ENCODE results near the gene ELAVL4.

Gene ELAVL4

DNA sequence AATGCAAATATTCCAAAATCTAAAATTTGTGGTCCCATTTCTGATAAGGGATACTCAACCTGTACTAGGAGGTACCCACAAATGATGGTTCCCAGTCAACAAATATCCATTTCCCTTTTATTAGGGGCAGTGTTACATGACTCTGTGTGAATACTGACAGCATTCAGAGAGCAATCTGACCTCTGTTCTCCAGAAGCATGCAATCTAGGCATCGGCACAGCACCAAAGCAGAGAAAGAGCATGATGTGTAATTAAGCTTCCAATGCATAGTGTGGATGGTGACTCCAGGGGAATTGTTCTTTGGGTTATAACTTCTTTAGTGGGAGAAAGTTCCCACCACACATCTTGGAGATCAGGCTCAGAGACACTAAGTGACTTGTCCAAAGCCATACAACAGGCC lies 71.6 kb downstream of the ELAVL4 start:
- DNase-seq = no peak

- no peak for DNase-seq
Measured at GRCh38 chr1:50181027-50181663, 72.4 kb downstream of the ELAVL4 start.

- no peak for DNase-seq
Measured at GRCh38 chr1:50183378-50184133, 74.8 kb downstream of the ELAVL4 start.

- no peak for DNase-seq
Measured at GRCh38 chr1:50189369-50189768, 80.6 kb downstream of the ELAVL4 start.

DNA sequence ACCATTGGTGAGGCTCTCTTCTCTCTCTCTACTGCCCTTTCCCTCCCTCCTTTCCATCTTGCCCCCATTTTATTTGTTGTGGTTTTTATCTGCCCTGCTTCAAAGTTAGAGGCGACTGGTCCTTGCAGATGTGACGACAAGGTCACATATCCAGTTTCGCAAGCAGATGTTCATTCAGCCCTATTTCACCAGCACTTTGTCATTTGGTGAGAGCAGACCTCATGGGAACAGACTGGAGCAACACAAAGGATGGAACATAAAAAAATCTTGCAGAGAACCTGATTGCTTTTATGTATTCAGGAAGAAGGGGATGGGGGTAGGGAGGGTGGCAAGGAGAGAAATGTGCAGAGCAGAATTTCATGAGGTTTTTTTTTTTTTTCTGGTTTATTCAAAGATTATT lies 84.3 kb downstream of the ELAVL4 start:
- no peak for DNase-seq

DNA sequence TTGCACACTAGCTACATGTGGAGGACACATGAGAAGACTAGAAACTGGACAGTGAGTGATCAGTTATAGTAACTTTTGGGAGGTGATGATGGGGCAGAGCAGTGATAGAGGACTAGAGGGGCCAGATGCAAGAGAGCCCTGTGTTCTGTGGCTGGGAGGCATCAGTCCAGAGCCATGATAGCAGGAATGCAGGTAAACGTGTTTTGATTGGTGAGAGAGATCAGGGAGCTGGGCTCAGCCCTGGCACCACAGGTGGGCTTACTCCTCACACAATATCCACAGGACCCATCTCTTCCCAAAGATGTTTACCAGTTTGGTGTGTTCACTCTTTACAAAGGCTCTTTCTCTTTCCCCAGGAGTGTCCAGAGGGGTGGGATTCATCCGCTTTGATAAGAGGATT lies 86.5 kb downstream of the ELAVL4 start:
- DNase-seq = no peak

- no peak for DNase-seq
Measured at GRCh38 chr1:50196081-50196480, 87.4 kb downstream of the ELAVL4 start.

DNA sequence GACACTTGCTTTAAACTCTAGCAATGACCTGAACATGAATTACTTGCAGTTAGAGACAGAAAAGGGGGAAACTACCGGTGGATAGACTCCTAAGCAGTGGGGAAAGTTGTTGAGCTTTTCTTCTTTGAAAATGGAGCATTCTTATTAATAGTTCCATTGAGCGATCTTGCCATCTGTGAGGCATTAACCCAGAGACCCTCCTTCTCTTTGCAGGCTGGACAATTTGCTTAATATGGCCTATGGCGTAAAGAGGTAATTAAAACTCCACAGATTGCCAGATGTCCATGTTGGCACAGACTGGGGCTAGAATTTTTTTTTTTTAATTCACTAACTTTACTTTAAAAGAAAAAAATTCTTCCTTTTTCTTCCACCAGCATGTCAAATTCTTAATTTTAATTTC lies 88.5 kb downstream of the ELAVL4 start:
- DNase-seq = no peak

DNA sequence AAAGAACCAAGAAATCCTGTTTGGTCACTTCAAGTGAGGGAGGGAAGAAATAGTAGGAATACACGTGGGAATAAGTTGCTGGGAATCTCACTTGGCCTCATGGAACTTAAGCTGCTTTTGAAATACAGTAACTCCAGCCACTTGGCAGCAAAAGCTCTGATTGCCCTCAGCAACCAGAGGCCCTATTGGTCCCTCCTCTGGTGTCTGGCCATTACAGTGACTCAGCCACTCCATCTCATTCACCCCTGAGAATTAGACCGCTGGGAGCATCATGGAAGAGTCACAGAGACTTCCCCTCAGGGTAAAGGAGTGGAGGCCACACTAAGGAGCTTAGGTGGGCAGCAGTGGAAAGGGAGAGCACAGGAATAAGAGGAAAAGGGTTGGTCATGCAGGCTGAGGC lies 99.6 kb downstream of the ELAVL4 start:
- no peak for DNase-seq

DNA sequence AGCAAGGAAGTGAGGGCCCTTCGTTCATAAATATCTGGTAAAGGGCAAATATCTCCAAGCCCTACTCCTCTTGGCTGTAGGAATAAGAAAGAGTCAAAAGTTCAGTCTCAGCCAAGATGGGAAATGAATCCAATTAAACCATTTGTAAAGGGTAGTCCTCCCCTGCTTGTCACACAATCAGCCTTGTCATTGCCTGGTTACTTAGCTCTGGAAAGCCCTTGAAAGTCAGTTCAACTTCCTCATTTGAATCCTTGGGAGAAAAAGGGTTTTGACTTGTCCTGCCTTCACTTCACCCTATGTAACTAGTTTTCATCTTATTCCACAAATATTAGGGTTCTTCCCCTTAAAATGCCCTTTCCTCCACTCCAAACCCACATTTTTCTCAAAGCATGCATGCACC lies 100.0 kb downstream of the ELAVL4 start:
- no peak for DNase-seq

GRCh38 chr1:50209749-50210148 lies 101.0 kb downstream of the ELAVL4 start:
- no peak for DNase-seq

DNA sequence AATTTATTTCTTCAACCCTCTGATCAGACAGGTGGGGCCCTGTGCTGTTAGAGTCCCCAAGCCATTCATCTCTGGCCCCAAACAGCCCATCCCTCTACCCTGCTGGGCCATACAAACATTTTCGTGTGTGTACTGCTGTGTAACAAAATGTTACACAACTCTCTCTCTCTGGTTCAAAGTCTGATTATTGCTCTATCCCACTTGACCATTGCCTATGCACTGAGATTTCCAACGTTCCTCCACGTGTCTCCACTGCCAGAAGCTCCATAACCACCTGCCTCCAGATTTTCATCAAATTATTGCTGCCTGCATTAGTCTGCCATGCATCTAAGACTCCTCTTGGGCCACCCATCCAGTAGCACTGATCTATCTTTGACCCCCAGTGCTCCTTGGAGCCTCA lies 104.8 kb downstream of the ELAVL4 start:
- DNase-seq = no peak

GRCh38 chr1:50214717-50215116 lies 106.0 kb downstream of the ELAVL4 start:
- DNase-seq = no peak

GRCh38 chr1:50218344-50219120 lies 109.8 kb downstream of the ELAVL4 start:
- DNase-seq = no peak

- DNase-seq = no peak
Measured at GRCh38 chr1:50228871-50229384, 120.2 kb downstream of the ELAVL4 start.

DNA sequence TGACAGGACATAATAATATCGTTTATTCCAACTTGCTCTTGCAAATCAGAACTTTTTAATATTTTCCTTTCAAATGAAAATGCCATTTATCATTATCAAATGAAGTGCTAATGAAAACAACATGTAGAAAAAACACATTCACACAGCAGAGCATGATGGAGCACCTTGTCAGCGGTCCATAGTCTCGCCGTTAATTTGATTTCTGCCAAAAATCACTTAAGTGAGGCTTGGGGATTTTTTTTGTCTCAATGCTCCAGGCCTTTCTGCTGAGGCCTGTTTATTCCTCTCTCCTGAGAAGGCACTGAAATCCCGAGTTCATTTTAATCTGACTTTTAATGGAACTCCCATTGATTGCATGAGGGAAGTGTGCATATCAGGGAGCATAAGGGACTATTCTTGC lies 122.5 kb downstream of the ELAVL4 start:
- DNase-seq = no peak

DNA sequence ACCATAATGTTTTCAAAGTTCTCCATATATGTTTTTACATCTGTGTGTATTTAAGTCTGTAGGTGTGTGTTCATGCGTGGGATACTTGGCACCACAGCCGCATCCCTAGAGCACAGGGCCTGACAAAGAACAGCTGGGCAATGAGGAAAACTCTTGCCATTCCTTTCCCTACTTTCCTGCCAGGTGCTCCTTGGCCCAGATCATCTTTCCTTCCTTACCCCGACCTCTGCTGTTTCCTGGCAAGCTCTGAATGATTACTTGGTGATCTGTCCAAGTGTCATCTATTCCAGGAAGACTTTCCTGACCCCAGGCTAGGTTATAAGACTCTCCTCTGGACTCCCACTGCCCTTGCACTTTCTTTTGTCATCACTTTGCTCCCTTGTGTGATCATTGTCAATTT lies 123.6 kb downstream of the ELAVL4 start:
- no peak for DNase-seq

DNA sequence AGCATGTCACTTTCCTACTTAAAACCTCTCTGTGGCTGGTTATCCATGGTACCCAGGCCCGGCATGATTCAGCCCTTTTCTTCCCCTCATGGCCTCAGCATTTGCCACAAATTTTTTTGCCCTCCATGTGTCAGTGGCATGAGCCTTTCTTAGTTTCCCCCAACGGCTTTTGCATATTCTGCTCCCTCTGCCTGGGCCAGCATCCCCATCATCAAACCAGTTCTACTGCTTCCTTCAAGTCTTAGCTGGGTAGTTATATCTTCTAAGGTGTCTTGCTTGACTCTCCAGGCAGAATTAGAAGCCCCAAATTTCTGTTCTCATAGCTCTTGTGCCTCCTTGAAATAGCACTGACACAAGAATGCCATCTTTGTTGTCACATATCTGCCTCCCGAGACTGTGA lies 127.9 kb downstream of the ELAVL4 start:
- no peak for DNase-seq

DNA sequence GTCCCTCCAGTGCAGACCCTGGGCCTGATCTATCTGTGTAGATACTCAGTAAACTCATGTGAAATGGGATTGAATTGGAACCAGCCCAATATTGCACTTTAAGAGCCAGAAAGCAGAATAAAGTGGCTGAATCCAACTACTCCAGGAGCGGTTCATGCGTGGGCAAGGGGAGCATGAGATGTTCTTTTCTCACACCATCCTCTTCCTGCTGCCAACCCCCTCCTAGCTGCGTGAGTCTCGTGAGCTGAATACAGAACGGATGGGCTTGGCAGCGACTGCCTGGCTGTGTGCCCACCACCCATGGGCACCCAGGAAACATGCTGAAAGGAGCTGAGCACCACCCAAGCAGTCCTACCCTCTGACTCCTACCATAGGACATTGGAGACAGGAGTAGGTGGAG lies 128.3 kb downstream of the ELAVL4 start:
- DNase-seq = no peak

GRCh38 chr1:50243939-50244338 lies 135.2 kb downstream of the ELAVL4 start:
- no peak for DNase-seq

GRCh38 chr1:50246869-50247268 lies 138.1 kb downstream of the ELAVL4 start:
- no peak for DNase-seq

- DNase-seq = no peak
Measured at GRCh38 chr1:50251702-50252101, 143.0 kb downstream of the ELAVL4 start.

DNA sequence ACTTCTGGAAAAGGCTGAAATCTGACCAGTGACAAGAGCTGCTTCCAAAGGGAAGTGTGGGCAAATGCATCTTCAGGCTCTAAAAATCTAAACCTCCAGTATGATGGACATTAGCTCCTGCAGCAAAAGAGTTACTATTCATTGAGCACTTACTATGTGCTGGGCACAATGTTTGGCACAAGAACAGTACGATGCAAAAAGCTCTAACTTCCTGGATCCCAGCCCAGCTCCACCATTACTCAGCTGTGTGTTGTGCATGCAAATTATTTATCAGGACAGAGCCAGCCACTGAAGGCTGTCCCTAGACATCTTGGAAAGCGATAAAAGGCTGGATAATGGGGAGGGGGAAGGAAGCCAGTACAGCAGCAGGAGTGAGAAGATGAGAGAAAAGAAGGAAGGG lies 143.5 kb downstream of the ELAVL4 start:
- DNase-seq = no peak

All from T-helper 9 cell (primary cell).